ENCODE data around the gene CPAMD8.

Gene CPAMD8

DNA sequence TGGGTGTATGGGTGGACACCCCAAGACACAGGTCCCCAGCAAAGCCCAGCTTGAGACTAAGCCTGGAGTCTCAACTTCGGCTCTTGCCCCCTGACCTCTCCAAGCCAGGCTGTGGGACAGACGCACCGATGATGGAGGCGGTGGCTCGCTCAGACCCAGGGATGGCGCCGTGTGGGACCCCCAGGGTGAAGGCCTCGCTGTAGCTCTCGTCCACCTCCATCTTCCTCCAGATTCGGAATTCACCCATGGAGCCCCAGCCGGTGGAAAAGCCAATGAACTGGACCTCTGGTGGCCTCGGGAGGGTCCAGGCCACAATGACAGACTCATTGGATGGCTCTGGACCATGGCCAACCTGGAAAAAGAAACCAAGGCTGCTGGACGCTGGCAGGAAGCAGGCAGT, 98.7 kb downstream of the CPAMD8 start:
- Histone ChIP-seq H3K4me3 (ENCODE audit: low read depth in 1 of 2, low read length in 2 of 2) (no peak overlapping the region), H3K27ac (ENCODE audit: low read depth, low read length) (no peak overlapping the region), H3K4me1 (ENCODE audit: control insufficient read depth in 1 of 2, insufficient read depth in 2 of 2, low read length in 2 of 2) (no peaks in the 10 kb centered on the region), H3K9ac (ENCODE audit: low read depth in 1 of 2, low read length in 2 of 2) (no peak overlapping the region), H3K27me3 (ENCODE audit: control insufficient read depth in 1 of 2, insufficient read depth in 2 of 2, low read length in 2 of 2) (no peaks in the 10 kb centered on the region), H3K9me3 (ENCODE audit: control insufficient read depth in 1 of 2, low read length in 2 of 2) (peaks cover 0 to 3% of the 10 kb centered on the region in 2 donors), H3K36me3 (ENCODE audit: control insufficient read depth in 1 of 2, insufficient read depth in 2 of 2, low read length in 2 of 2) (no peaks in the 10 kb centered on the region)

GRCh38 chr19:16922949-16923348, 103.7 kb downstream of the CPAMD8 start:
- H3K9me3 ChIP-seq (ENCODE audit: control insufficient read depth in 1 of 2, low read length in 2 of 2), result peaks cover 0 to 3% of the 10 kb centered on the region in 2 donors
- no peak overlapping the region for H3K4me3 ChIP-seq (ENCODE audit: low read depth in 1 of 2, low read length in 2 of 2)
- H3K4me1 ChIP-seq (ENCODE audit: control insufficient read depth in 1 of 2, insufficient read depth in 2 of 2, low read length in 2 of 2), result no peaks in the 10 kb centered on the region
- no peak overlapping the region for H3K27ac ChIP-seq (ENCODE audit: low read depth, low read length)
- no peak overlapping the region for H3K9ac ChIP-seq (ENCODE audit: low read depth in 1 of 2, low read length in 2 of 2)
- H3K27me3 ChIP-seq (ENCODE audit: control insufficient read depth in 1 of 2, insufficient read depth in 2 of 2, low read length in 2 of 2), result no peaks in the 10 kb centered on the region
- no peaks in the 10 kb centered on the region for H3K36me3 ChIP-seq (ENCODE audit: control insufficient read depth in 1 of 2, insufficient read depth in 2 of 2, low read length in 2 of 2)

- Histone ChIP-seq H3K4me3 (ENCODE audit: low read depth in 1 of 2, low read length in 2 of 2) (no peak overlapping the region), H3K27me3 (ENCODE audit: control insufficient read depth in 1 of 2, insufficient read depth in 2 of 2, low read length in 2 of 2) (no peaks in the 10 kb centered on the region), H3K9ac (ENCODE audit: low read depth in 1 of 2, low read length in 2 of 2) (no peak overlapping the region), H3K4me1 (ENCODE audit: control insufficient read depth in 1 of 2, insufficient read depth in 2 of 2, low read length in 2 of 2) (no peaks in the 10 kb centered on the region), H3K36me3 (ENCODE audit: control insufficient read depth in 1 of 2, insufficient read depth in 2 of 2, low read length in 2 of 2) (no peaks in the 10 kb centered on the region), H3K27ac (ENCODE audit: low read depth, low read length) (no peak overlapping the region), H3K9me3 (ENCODE audit: control insufficient read depth in 1 of 2, low read length in 2 of 2) (peaks cover 0 to 3% of the 10 kb centered on the region in 2 donors)
Measured at GRCh38 chr19:16922592-16922934, 104.0 kb downstream of the CPAMD8 start.

DNA sequence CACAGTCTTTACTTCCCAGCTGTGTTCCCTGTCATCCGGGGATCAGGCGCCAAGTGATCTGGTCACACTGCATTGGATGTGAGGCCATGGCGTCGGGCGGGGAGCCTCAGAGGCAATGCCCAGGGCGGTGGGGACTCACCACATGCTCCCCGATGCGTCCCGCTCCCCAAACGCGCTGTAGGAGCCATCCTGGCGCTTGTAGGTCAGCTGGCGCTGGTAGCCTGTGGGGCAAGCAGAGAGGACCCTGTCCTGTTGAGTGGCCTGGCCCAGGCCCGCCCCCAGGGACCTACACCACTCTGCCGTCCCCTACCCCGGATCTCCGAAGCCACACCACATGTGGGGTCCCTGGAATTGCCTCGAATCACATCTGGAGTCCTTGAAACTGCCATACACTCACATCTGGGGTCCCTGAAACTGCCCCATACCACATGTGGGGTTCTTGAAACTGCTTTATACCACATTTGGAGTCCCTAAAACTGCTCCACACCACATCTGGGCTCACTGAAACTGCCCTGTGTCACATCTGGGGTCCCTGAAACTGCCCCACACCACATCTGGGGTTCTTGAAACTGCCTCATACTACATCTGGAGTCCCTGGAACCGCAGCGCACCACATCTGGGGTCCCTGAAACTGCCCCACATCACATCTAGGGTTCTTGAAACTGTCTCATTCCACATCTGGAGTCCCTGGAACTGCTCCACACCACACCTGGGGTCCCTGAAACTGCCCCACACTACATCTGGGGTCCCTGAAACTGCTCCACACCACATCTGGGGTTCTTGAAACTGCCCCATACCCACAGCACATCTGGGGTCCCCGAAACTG, 104.6 kb downstream of the CPAMD8 start:
- H3K27me3 ChIP-seq (ENCODE audit: control insufficient read depth in 1 of 2, insufficient read depth in 2 of 2, low read length in 2 of 2), result no peaks in the 10 kb centered on the region
- H3K4me3 ChIP-seq (ENCODE audit: low read depth in 1 of 2, low read length in 2 of 2), result no peak overlapping the region
- H3K9ac ChIP-seq (ENCODE audit: low read depth in 1 of 2, low read length in 2 of 2), result no peak overlapping the region
- no peaks in the 10 kb centered on the region for H3K4me1 ChIP-seq (ENCODE audit: control insufficient read depth in 1 of 2, insufficient read depth in 2 of 2, low read length in 2 of 2)
- no peak overlapping the region for H3K27ac ChIP-seq (ENCODE audit: low read depth, low read length)
- H3K9me3 ChIP-seq (ENCODE audit: control insufficient read depth in 1 of 2, low read length in 2 of 2), result peaks cover 0 to 3% of the 10 kb centered on the region in 2 donors
- H3K36me3 ChIP-seq (ENCODE audit: control insufficient read depth in 1 of 2, insufficient read depth in 2 of 2, low read length in 2 of 2), result no peaks in the 10 kb centered on the region

GRCh38 chr19:16920816-16921529, 105.6 kb downstream of the CPAMD8 start:
- Histone ChIP-seq H3K36me3 (ENCODE audit: control insufficient read depth in 1 of 2, insufficient read depth in 2 of 2, low read length in 2 of 2) (no peaks in the 10 kb centered on the region), H3K9ac (ENCODE audit: low read depth in 1 of 2, low read length in 2 of 2) (no peak overlapping the region), H3K27ac (ENCODE audit: low read depth, low read length) (no peak overlapping the region), H3K9me3 (ENCODE audit: control insufficient read depth in 1 of 2, low read length in 2 of 2) (peaks cover 0 to 3% of the 10 kb centered on the region in 2 donors), H3K4me3 (ENCODE audit: low read depth in 1 of 2, low read length in 2 of 2) (no peak overlapping the region), H3K27me3 (ENCODE audit: control insufficient read depth in 1 of 2, insufficient read depth in 2 of 2, low read length in 2 of 2) (no peaks in the 10 kb centered on the region), H3K4me1 (ENCODE audit: control insufficient read depth in 1 of 2, insufficient read depth in 2 of 2, low read length in 2 of 2) (no peaks in the 10 kb centered on the region)

GRCh38 chr19:16919496-16919895, 107.1 kb downstream of the CPAMD8 start:
- no peaks in the 10 kb centered on the region for H3K4me1 ChIP-seq (ENCODE audit: control insufficient read depth in 1 of 2, insufficient read depth in 2 of 2, low read length in 2 of 2)
- H3K9me3 ChIP-seq (ENCODE audit: control insufficient read depth in 1 of 2, low read length in 2 of 2), result no peaks in the 10 kb centered on the region
- no peaks in the 10 kb centered on the region for H3K36me3 ChIP-seq (ENCODE audit: control insufficient read depth in 1 of 2, insufficient read depth in 2 of 2, low read length in 2 of 2)
- H3K27me3 ChIP-seq (ENCODE audit: control insufficient read depth in 1 of 2, insufficient read depth in 2 of 2, low read length in 2 of 2), result no peaks in the 10 kb centered on the region
- H3K4me3 ChIP-seq (ENCODE audit: low read depth in 1 of 2, low read length in 2 of 2), result no peak overlapping the region
- H3K9ac ChIP-seq (ENCODE audit: low read depth in 1 of 2, low read length in 2 of 2), result no peak overlapping the region
- no peak overlapping the region for H3K27ac ChIP-seq (ENCODE audit: low read depth, low read length)

DNA sequence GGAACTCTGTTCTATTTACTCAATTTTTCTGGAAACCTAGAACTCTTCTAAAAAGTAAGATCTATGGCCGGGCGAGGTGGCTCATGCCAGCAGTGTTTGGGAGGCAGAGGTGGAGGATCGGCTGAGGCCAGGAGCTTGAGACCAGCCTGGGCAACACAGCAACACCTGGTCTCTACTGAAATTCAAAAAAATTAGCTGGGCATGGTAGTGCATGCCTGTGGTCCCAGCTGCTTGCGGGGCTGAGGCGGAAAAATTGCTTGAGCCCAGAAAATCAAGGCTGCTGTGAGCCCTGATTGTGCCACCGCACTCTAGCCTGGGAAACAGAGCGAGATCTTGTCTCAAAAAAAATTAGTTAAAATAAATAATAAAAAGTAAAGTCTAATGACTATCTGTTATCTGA, 109.2 kb downstream of the CPAMD8 start:
- Histone ChIP-seq H3K4me1 (ENCODE audit: control insufficient read depth in 1 of 2, insufficient read depth in 2 of 2, low read length in 2 of 2) (no peaks in the 10 kb centered on the region), H3K4me3 (ENCODE audit: low read depth in 1 of 2, low read length in 2 of 2) (no peak overlapping the region), H3K9ac (ENCODE audit: low read depth in 1 of 2, low read length in 2 of 2) (no peak overlapping the region), H3K9me3 (ENCODE audit: control insufficient read depth in 1 of 2, low read length in 2 of 2) (peaks cover 13 to 14% of the 10 kb centered on the region in 2 donors), H3K36me3 (ENCODE audit: control insufficient read depth in 1 of 2, insufficient read depth in 2 of 2, low read length in 2 of 2) (no peaks in the 10 kb centered on the region), H3K27me3 (ENCODE audit: control insufficient read depth in 1 of 2, insufficient read depth in 2 of 2, low read length in 2 of 2) (no peaks in the 10 kb centered on the region), H3K27ac (ENCODE audit: low read depth, low read length) (no peak overlapping the region)

DNA sequence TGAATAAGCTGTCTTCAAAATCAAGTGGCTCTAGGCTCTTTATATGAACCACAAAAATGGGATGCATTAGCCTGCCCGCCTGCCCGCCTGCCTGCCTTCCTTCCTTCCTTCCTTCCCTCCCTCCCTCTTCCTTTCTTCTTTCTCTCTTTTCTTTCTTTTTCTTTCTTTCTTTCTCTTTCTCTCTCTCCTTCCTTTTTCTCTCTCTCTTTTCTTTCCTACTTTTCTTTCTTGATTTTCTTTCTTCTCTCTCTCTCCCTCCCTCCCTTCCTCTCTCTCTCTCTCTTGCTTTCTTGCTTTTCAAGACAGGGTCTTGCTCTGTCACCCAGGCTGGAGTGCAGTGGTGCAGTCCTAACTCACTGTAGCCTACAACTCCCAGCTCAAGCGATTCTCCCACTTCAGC, 110.9 kb downstream of the CPAMD8 start:
- H3K36me3 ChIP-seq (ENCODE audit: control insufficient read depth in 1 of 2, insufficient read depth in 2 of 2, low read length in 2 of 2), result no peaks in the 10 kb centered on the region
- H3K9ac ChIP-seq (ENCODE audit: low read depth in 1 of 2, low read length in 2 of 2), result no peak overlapping the region
- no peak overlapping the region for H3K27ac ChIP-seq (ENCODE audit: low read depth, low read length)
- H3K4me3 ChIP-seq (ENCODE audit: low read depth in 1 of 2, low read length in 2 of 2), result no peak overlapping the region
- H3K4me1 ChIP-seq (ENCODE audit: control insufficient read depth in 1 of 2, insufficient read depth in 2 of 2, low read length in 2 of 2), result no peaks in the 10 kb centered on the region
- peaks cover 14 to 16% of the 10 kb centered on the region in 2 donors for H3K9me3 ChIP-seq (ENCODE audit: control insufficient read depth in 1 of 2, low read length in 2 of 2)
- no peaks in the 10 kb centered on the region for H3K27me3 ChIP-seq (ENCODE audit: control insufficient read depth in 1 of 2, insufficient read depth in 2 of 2, low read length in 2 of 2)

- Histone ChIP-seq H3K27ac (ENCODE audit: low read depth, low read length) (no peak overlapping the region), H3K27me3 (ENCODE audit: control insufficient read depth in 1 of 2, insufficient read depth in 2 of 2, low read length in 2 of 2) (no peaks in the 10 kb centered on the region), H3K9me3 (ENCODE audit: control insufficient read depth in 1 of 2, low read length in 2 of 2) (peaks cover 14 to 16% of the 10 kb centered on the region in 2 donors), H3K4me1 (ENCODE audit: control insufficient read depth in 1 of 2, insufficient read depth in 2 of 2, low read length in 2 of 2) (no peaks in the 10 kb centered on the region), H3K9ac (ENCODE audit: low read depth in 1 of 2, low read length in 2 of 2) (no peak overlapping the region), H3K4me3 (ENCODE audit: low read depth in 1 of 2, low read length in 2 of 2) (no peak overlapping the region), H3K36me3 (ENCODE audit: control insufficient read depth in 1 of 2, insufficient read depth in 2 of 2, low read length in 2 of 2) (no peaks in the 10 kb centered on the region)
Measured at GRCh38 chr19:16915135-16915534, 111.5 kb downstream of the CPAMD8 start.

- Histone ChIP-seq H3K4me1 (ENCODE audit: control insufficient read depth in 1 of 2, insufficient read depth in 2 of 2, low read length in 2 of 2) (no peaks in the 10 kb centered on the region), H3K27me3 (ENCODE audit: control insufficient read depth in 1 of 2, insufficient read depth in 2 of 2, low read length in 2 of 2) (no peaks in the 10 kb centered on the region), H3K4me3 (ENCODE audit: low read depth in 1 of 2, low read length in 2 of 2) (no peak overlapping the region), H3K9ac (ENCODE audit: low read depth in 1 of 2, low read length in 2 of 2) (no peak overlapping the region), H3K36me3 (ENCODE audit: control insufficient read depth in 1 of 2, insufficient read depth in 2 of 2, low read length in 2 of 2) (no peaks in the 10 kb centered on the region), H3K9me3 (ENCODE audit: control insufficient read depth in 1 of 2, low read length in 2 of 2) (peaks cover 14 to 16% of the 10 kb centered on the region in 2 donors), H3K27ac (ENCODE audit: low read depth, low read length) (no peak overlapping the region)
Measured at GRCh38 chr19:16914421-16914820, 112.2 kb downstream of the CPAMD8 start.

Measured in duodenal mucosa (tissue), 2 donors.